Stimulated activated CD4-positive, alpha-beta T cell treated with anti-CD3 and anti-CD28 coated beads, Interleukin-1b, Interleukin-23, amount 100 ng/mL, for 4 hours (primary cell): ENCODE measurements around the gene LEMD3.

Source experiments
- DNase-seq, 2 donors: peaks; one replicate each; pipeline ENCODE4 v3.0.0-alpha.2; 2020; ENCODE audit warnings: low read depth in 2 of 2

LEMD3 gene

DNA sequence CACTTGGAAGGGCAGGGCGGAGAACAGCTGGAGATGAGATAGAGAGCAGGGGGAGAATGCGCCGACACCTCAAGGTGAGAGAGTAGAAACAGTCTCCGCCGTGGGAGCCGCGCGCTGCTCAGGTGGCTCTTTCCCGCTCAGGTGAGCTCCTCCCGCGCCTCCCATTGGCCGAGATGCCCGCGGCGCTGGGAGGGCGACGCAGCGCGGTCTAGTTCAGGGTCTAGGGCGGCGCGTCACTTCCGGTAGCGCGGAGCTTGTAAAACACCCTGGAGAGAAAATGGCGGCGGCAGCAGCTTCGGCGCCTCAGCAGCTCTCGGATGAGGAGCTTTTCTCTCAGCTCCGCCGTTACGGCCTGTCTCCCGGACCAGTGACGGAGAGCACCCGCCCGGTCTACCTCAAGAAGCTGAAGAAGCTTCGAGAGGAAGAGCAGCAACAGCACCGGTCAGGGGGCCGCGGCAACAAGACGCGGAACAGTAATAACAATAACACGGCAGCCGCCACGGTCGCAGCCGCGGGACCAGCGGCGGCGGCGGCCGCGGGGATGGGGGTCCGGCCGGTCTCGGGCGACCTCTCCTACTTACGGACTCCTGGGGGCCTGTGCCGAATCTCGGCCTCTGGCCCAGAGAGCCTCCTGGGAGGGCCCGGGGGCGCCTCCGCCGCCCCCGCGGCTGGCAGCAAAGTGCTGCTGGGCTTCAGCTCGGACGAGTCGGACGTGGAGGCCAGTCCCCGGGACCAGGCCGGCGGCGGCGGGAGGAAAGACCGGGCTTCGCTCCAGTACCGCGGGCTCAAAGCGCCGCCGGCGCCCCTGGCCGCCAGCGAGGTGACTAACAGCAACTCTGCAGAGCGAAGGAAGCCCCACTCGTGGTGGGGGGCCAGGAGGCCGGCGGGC, at the start of gene LEMD3:
Gene LEMD3 (plus strand): TSS at position 264 of the 889 bp plus-strand sequence. CDS start 14 bp downstream, at position 278.
- DNase-seq, result peak; percentile 85 to 88

DNA sequence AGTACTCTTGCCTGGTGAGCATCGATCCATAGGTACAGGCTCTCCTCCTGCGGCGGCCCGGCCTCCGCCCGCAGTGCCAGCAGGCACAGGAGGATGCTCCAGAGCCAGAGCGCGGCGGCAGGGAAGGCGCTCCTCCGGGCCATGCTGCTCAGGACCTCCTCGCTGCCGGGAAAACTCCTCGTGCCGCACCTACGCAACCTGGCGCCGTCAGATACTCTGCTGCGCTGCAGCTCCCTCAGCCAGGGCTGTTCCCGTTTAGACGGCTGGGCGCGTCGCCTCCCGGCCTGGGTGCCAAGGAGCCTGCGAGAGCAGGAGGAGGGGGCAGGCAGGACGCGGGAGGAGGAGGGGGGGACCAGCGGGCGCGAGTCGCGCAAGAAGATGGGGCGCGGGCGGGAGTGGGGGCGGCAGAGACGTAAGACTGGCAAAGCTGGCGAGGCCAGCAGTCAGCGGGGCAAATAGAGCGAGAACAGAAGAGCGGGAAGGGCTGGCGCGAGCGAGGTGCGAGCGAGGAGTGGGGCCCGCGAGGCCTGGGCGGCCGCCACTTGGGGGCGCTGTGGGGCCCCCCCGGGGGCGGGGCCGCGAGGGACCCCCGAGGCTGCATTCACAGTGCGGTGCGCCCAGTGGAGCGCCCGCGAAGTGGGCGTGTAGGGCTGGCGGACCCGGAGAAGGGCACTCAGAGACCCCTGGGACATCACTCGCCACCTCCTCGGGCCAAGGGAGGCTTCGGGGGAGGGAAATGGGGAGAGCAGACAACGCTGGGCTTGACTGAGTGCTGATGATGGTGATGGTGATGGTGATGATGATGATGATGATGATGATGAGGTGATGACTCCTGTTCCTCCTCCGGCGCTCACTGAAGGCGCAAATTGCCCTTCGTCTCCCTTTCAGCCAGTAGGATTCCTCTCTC, 48.1 kb upstream of the LEMD3 start, which contains the start of gene WIF1:
Gene WIF1 (minus strand): TSS at position 257 of the 907 bp plus-strand sequence. CDS start 114 bp downstream, at position 143.
- DNase-seq, result peak in 1 of 2 donors; percentile 7

GRCh38 chr12:65121956-65122469, 47.4 kb upstream of the LEMD3 start:
- DNase-seq, result no peak

DNA sequence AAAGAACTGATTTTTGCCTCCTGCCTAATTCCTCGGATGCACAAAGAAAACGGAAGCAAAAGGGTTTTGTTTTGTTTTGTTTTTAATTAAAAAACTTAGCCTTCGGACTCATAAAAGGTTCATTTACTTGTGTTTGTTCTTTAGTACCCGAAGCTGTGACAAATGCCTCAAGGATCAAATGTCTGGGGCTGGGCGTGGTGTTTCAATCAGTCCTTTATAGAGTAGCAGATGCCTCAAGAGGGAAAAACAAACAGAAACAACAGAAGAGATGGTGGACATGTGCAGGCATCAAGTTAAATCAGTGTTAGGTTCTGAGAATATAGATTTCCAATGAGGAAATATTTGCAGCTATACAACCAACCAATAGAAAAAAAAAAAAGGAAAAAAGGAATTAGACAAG, 46.7 kb upstream of the LEMD3 start:
- DNase-seq, result no peak

- no peak for DNase-seq
Measured at GRCh38 chr12:65123435-65124063, 45.8 kb upstream of the LEMD3 start.

- DNase-seq, result no peak
Measured at GRCh38 chr12:65125247-65125646, 44.1 kb upstream of the LEMD3 start.

- DNase-seq, result no peak
Measured at GRCh38 chr12:65125975-65126374, 43.4 kb upstream of the LEMD3 start.

- DNase-seq, result no peak
Measured at GRCh38 chr12:65126482-65126881, 42.9 kb upstream of the LEMD3 start.

DNA sequence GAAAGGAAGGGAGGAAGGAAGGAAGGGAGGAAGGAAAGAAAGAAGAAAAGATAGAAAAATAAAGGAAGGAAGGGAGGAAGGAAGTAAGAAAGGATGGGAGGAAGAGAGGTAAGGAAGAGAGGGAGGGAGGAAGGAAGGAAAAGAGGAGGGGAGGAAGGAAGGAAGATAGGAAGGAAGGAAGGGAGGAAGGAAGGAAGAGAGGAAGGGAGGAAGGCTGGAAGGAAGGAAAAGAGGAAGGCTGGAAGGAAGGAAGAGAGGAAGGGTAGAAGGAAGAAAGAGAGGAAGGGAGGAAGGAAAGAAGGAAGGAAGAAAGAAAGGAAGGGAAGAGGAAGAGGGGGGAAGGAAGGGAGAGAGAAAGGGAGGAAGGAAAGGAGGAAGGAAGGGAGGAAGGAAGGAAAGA, 35.5 kb upstream of the LEMD3 start:
- no peak for DNase-seq

- no peak for DNase-seq
Measured at GRCh38 chr12:65139389-65139788, 30.0 kb upstream of the LEMD3 start.

- no peak for DNase-seq
Measured at GRCh38 chr12:65140738-65141137, 28.6 kb upstream of the LEMD3 start.

GRCh38 chr12:65147312-65147905, 22.0 kb upstream of the LEMD3 start:
- DNase-seq, result no peak

GRCh38 chr12:65152012-65152411, 17.4 kb upstream of the LEMD3 start:
- no peak for DNase-seq

DNA sequence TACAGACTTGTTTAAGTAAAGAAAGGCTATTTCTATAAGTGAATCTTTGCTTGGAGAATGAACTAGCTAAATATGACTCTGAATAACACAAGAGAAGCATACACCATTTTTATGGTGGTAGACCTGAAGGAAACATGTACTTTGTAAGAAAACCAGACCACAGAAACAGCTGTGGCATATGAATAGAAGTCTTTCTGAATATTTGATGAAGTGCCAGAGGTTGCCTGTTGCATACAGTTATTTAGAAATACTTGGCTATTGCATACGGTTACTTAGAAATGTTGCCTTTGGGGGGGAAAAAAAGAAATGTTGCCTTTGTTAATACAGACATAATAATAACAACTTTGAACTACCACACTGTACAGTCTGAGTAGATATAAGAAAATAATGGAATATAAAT, 16.8 kb upstream of the LEMD3 start:
- no peak for DNase-seq

GRCh38 chr12:65155784-65156183, 13.6 kb upstream of the LEMD3 start:
- DNase-seq, result no peak

GRCh38 chr12:65156366-65156841, 13.0 kb upstream of the LEMD3 start:
- DNase-seq, result no peak

- no peak for DNase-seq
Measured at GRCh38 chr12:65157091-65157490, 12.3 kb upstream of the LEMD3 start.

DNA sequence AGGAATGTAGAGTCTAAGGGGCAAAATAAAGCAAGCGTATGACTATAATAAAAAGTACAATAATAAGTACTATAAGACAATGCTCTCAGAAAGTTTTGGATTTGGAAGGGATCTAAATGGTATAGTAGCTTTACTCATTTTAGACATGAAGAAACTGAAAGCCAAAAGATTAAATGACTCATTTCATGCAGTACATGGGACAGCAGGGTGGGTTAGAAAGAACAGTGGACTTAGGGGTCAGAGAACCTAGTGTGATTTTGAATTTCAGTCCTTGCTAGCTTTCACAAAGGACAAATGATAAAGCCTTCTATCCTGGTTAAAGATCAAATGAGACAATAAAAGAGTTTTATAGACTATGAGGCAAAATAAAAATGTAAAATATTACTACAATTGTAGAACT, 6.8 kb upstream of the LEMD3 start:
- no peak for DNase-seq

- DNase-seq, result no peak
Measured at GRCh38 chr12:65164244-65164643, 5.1 kb upstream of the LEMD3 start.

GRCh38 chr12:65164774-65165173, 4.6 kb upstream of the LEMD3 start:
- DNase-seq, result no peak

GRCh38 chr12:65168681-65169319, 583 bp upstream of the LEMD3 start:
- no peak for DNase-seq
